ENCODE measurements around the gene CDX1. TPM values are rescaled to one million over a fixed set of nuclear protein-coding genes. Genes with fewer than 3 reads are reported as not detected.

The CDX1 gene
- total RNA-seq, 1 experiment from 2014 or later, result 0.22 TPM

GRCh38 chr5:150147670-150148069, 18.9 kb upstream of the CDX1 start:
- no peaks in the 10 kb centered on the region for H3K9me3 ChIP-seq (ENCODE audit: control insufficient read depth, low read depth, low read length)
- no peak overlapping the region for H2BK5ac ChIP-seq (ENCODE audit: insufficient read length, low read length)
- no peaks in the 10 kb centered on the region for H3K23me2 ChIP-seq (ENCODE audit: insufficient read length, low read depth, low read length, poor library complexity, severe bottlenecking)
- WGBS (ENCODE audit: extremely low coverage, insufficient read length, low lambda C conversion rate), result no CpG with 5 or more reads among the region's 7 CpGs
- no peak overlapping the region for H3K27ac ChIP-seq (ENCODE audit: insufficient read length, low read depth, low read length)
- Mint-ChIP-seq H3K27ac (no peak overlapping the region), H3K9me3 (no peaks in the 10 kb centered on the region), H3K36me3 (ENCODE audit: insufficient read depth in 1 of 3, low read depth in 3 of 3) (no peaks in the 10 kb centered on the region), H3K4me3 (no peak overlapping the region), H3K27me3 (ENCODE audit: low read depth) (peaks cover 6% of the 10 kb centered on the region; the same call in 1 of the 2 replicates), H3K4me1 (peaks cover 21 to 26% of the 10 kb centered on the region in 2 experiments)
- H3K56ac ChIP-seq (ENCODE audit: insufficient read length, low read depth, low read length), result no peak overlapping the region
- no peak overlapping the region for H2BK120ac ChIP-seq (ENCODE audit: low read depth, low read length, poor library complexity, severe bottlenecking)
- H3K79me1 ChIP-seq (ENCODE audit: insufficient read depth, low read depth, low read length, poor library complexity, severe bottlenecking), result no peaks in the 10 kb centered on the region
- H3K4me1 ChIP-seq (ENCODE audit: insufficient read depth, low read length), result peaks cover 5% of the 10 kb centered on the region; the same call in 1 of the 2 replicates
- no peaks in the 10 kb centered on the region for H3K27me3 ChIP-seq (ENCODE audit: insufficient read depth, low read length)
- no peak overlapping the region for H3K4me2 ChIP-seq (ENCODE audit: insufficient read depth, insufficient read length, low read length)
- no peak overlapping the region for H2BK20ac ChIP-seq (ENCODE audit: low read depth, low read length, poor library complexity, severe bottlenecking)
- H2AK5ac ChIP-seq (ENCODE audit: insufficient read length, low read length), result no peak overlapping the region
- no peak overlapping the region for H3K4ac ChIP-seq (ENCODE audit: low read depth, low read length)
- no peak overlapping the region for H2BK15ac ChIP-seq (ENCODE audit: low read depth, low read length)
- H4K91ac ChIP-seq (ENCODE audit: insufficient read length, low read depth, low read length), result no peak overlapping the region
- H4K5ac ChIP-seq (ENCODE audit: insufficient read length, low read depth, low read length), result no peak overlapping the region
- no peak overlapping the region for H3T11ph ChIP-seq (ENCODE audit: low read length)
- no peak overlapping the region for H3K9ac ChIP-seq (ENCODE audit: extremely low read depth, insufficient read length, low read length)
- H3K14ac ChIP-seq (ENCODE audit: insufficient read depth, low read length), result no peak overlapping the region
- no peaks in the 10 kb centered on the region for H4K20me1 ChIP-seq (ENCODE audit: control insufficient read depth, insufficient read depth, insufficient read length)
- H3K18ac ChIP-seq (ENCODE audit: insufficient read length, low read depth, low read length), result no peak overlapping the region
- no peak overlapping the region for H2AFZ ChIP-seq (ENCODE audit: low read length)
- no peak overlapping the region for H4K8ac ChIP-seq (replicated peaks; ENCODE audit: insufficient read length, low read depth, low read length)
- H3K79me2 ChIP-seq (ENCODE audit: insufficient read depth, low read length), result no peaks in the 10 kb centered on the region
- no peak for TF ChIP-seq CTCF (conservative IDR thresholded peaks at IDR 0.05)
- H3K23ac ChIP-seq (ENCODE audit: insufficient read length, low read depth, low read length), result no peak overlapping the region
- no peak for DNase-seq
- H2BK12ac ChIP-seq (ENCODE audit: insufficient read length, low read depth, low read length), result no peak overlapping the region

All from H9 (cell line).